AG04450 (cell line): ENCODE measurements around the gene CHL1. TPM values are rescaled to one million over a fixed set of nuclear protein-coding genes. Genes with fewer than 3 reads are reported as not detected.

Experiments used
- CTCF ChIA-PET: fragments of 300-600, 350-600 bp; formaldehyde crosslinking; extraction: SDS; loops from one replicate; lab custom pipeline; 2022; ENCODE audit warnings: antibody characterized with exemption, inconsistent platforms; lab: Charles Lee
- POLR2A ChIA-PET: fragments of 350-600 bp; formaldehyde crosslinking; extraction: SDS; loops from one replicate; lab custom pipeline; 2021; ENCODE audit warnings: antibody characterized with exemption, inconsistent platforms; lab: Yijun Ruan, JAX
- DNase-seq: peaks from one replicate; pipeline ENCODE4 v3.0.0-alpha.2; 2011; ENCODE audit warnings: low read depth, low spot score
- H3K27ac ChIP-seq: one replicate; pipeline ENCODE4 v1.5.1; 2012; ENCODE audit warnings: low read depth, low read length, control low read depth
- H3K27me3 ChIP-seq: one replicate; pipeline ENCODE4 v1.6.0; 2012; ENCODE audit warnings: low read length; ENCODE audit not compliant: control insufficient read depth, insufficient read depth
- H3K4me3 ChIP-seq: 2 replicates; pipeline ENCODE4 v1.5.1; 2011; ENCODE audit warnings: mild to moderate bottlenecking, low read depth, low read length, control low read depth
- H3K9me3 ChIP-seq: 2 replicates; pipeline ENCODE4 v1.5.1; 2012; ENCODE audit warnings: low read length; ENCODE audit not compliant: control insufficient read depth, insufficient read depth
- CTCF ChIP-seq: IDR thresholded peaks from 2 replicates; pipeline ENCODE4 v1.5.1; 2011; ENCODE audit warnings: low read depth, low read length, control low read depth, inconsistent platforms
- polyA plus RNA-seq: library from polyadenylated mRNA; depleted of rRNA; stranded (reverse); fragments of >200 nt; gene quantifications from 2 replicates; pipeline ENCODE4 v1.2.3, GENCODE V29; 2011

CHL1 gene
- polyA plus RNA-seq, 1 experiment: 0.40 TPM

- ChIA-PET POLR2A (no interaction called here), CTCF (no interaction called here)
- no peaks in the 10 kb centered on the region for H3K27me3 ChIP-seq
- H3K4me3 ChIP-seq: no peak overlapping the region
- no peak overlapping the region for H3K27ac ChIP-seq
- no peak for DNase-seq
- no peaks in the 10 kb centered on the region for H3K9me3 ChIP-seq
- no peak for TF ChIP-seq CTCF
Observed at GRCh38 chr3:299590-300301, 103.2 kb downstream of the CHL1 start.

- ChIA-PET CTCF (interaction anchor here (1.3 kb wide), 1 partner anchor 47 kb away, joined by 3 read pairs; no protein-coding TSS in a partner anchor), POLR2A (no interaction called here)
- Histone ChIP-seq H3K4me3 (no peak overlapping the region), H3K27me3 (no peaks in the 10 kb centered on the region), H3K9me3 (no peaks in the 10 kb centered on the region; the same call in 1 of the 2 replicates), H3K27ac (no peak overlapping the region)
- DNase-seq: no peak
- TF ChIP-seq CTCF: no peak
Observed at GRCh38 chr3:307182-307581, 110.6 kb downstream of the CHL1 start.

GRCh38 chr3:308597-309321, 112.2 kb downstream of the CHL1 start:
- no peak for DNase-seq
- no peaks in the 10 kb centered on the region for H3K27me3 ChIP-seq
- no peak for TF ChIP-seq CTCF
- CTCF ChIA-PET: interaction anchor here (0.9 to 2.1 kb wide), 3 partner anchors 45 to 71 kb away, joined by 4 to 12 read pairs (median 5); no protein-coding TSS in a partner anchor
- H3K4me3 ChIP-seq: no peak overlapping the region
- POLR2A ChIA-PET: no interaction called here
- no peaks in the 10 kb centered on the region; the same call in 1 of the 2 replicates for H3K9me3 ChIP-seq
- H3K27ac ChIP-seq: no peak overlapping the region

- TF ChIP-seq CTCF: no peak
- no peak for DNase-seq
- POLR2A ChIA-PET: no interaction called here
- H3K4me3 ChIP-seq: no peak overlapping the region
- H3K27me3 ChIP-seq: no peaks in the 10 kb centered on the region
- H3K27ac ChIP-seq: no peak overlapping the region
- CTCF ChIA-PET: interaction anchor here (2.1 kb wide), 1 partner anchor 42 kb away, joined by 6 read pairs; no protein-coding TSS in a partner anchor
- H3K9me3 ChIP-seq: no peaks in the 10 kb centered on the region; the same call in 1 of the 2 replicates
Observed at GRCh38 chr3:312160-312733, 115.7 kb downstream of the CHL1 start.
